Rectal smooth muscle tissue (tissue), 1 donor: ENCODE results near the gene SPINT1.
"Not testable (repeated sequence)": the region's sequence is repeated elsewhere in the genome, so short reads cannot be mapped to it uniquely, and the experiment has no call there.

ENCODE experiments used
- H3K27ac ChIP-seq: one replicate; pipeline ENCODE4 v1.7.0; 2013; ENCODE audit warnings: low read depth, low read length, inconsistent platforms
- H3K27me3 ChIP-seq: one replicate; pipeline ENCODE4 v1.7.0; 2013; ENCODE audit warnings: low read length; ENCODE audit not compliant: control insufficient read depth, insufficient read depth
- H3K36me3 ChIP-seq: one replicate; pipeline ENCODE4 v1.7.0; 2013; ENCODE audit warnings: low read length; ENCODE audit not compliant: control insufficient read depth, insufficient read depth
- H3K4me1 ChIP-seq: one replicate; pipeline ENCODE4 v1.7.0; 2013; ENCODE audit warnings: low read length; ENCODE audit not compliant: control insufficient read depth, insufficient read depth
- H3K4me3 ChIP-seq: one replicate; pipeline ENCODE4 v1.7.0; 2013; ENCODE audit warnings: low read length
- H3K9ac ChIP-seq: one replicate; pipeline ENCODE4 v1.7.0; 2013; ENCODE audit warnings: low read length

The SPINT1 gene

DNA sequence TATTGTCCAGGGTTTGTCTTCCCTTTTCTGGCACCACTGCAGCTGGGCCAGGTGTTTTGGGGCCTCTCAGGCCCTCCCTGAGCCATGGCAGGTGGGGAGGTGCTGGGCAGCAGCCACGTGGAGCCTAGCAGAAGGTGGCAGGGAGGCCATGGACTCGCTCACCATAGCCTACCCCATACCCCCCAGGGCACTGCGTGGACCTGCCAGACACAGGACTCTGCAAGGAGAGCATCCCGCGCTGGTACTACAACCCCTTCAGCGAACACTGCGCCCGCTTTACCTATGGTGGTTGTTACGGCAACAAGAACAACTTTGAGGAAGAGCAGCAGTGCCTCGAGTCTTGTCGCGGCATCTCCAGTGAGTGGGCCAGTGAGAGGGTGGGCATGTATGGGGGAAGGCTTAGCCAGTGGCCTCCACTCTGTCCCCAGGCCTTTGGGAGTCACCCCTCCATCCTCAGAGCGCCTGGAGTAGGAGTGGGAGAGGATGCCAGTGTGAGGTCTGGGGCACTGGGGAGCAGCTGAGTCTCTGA lies 11.9 kb downstream of the SPINT1 start:
- H3K27me3 ChIP-seq: no peaks in the 10 kb centered on the region
- no peak overlapping the region for H3K9ac ChIP-seq
- H3K27ac ChIP-seq: no peak overlapping the region
- no peaks in the 10 kb centered on the region for H3K4me1 ChIP-seq
- no peaks in the 10 kb centered on the region for H3K36me3 ChIP-seq
- no peak overlapping the region for H3K4me3 ChIP-seq

DNA sequence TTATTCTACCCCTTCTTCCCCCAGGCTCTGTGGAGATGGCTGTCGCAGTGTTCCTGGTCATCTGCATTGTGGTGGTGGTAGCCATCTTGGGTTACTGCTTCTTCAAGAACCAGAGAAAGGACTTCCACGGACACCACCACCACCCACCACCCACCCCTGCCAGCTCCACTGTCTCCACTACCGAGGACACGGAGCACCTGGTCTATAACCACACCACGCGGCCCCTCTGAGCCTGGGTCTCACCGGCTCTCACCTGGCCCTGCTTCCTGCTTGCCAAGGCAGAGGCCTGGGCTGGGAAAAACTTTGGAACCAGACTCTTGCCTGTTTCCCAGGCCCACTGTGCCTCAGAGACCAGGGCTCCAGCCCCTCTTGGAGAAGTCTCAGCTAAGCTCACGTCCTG lies 12.9 kb downstream of the SPINT1 start:
- H3K4me1 ChIP-seq: no peaks in the 10 kb centered on the region
- no peak overlapping the region for H3K9ac ChIP-seq
- H3K36me3 ChIP-seq: no peaks in the 10 kb centered on the region
- no peak overlapping the region for H3K4me3 ChIP-seq
- H3K27ac ChIP-seq: no peak overlapping the region
- H3K27me3 ChIP-seq: no peaks in the 10 kb centered on the region

DNA sequence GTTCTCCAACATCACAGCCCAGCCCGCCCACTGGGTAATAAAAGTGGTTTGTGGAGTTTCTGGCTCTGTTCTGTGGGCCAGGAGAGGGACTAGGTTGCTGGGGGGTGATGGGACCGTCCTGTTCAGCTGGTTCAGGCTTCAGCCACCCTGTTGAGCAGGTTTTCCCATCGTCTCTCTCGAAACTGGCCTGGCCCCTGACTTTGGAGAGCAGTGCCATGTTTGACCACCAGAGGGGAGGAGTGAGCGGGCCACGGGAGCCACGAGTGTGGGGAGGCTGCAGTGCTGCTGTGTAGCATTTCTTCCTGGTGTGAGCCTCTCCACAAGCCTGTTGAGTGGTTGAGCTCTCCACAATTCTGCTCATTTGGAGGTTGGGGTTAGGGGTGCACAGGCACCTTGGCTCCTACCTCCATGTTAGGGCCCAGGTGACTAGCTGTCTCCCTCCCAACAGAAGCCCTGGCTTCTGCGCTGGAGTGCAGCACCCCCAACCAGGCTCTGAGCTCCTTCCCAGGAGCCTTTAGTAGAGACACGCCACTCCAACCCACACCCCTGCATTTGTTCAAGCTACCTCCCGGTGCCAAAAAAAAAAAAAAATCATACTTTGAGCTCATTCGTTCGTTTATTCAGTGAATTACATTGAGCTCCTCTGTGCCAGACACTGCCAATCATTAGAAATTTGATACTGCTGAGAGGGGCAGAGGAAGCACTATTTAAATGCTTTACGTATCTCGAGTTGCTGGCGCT lies 13.9 kb downstream of the SPINT1 start:
- no peaks in the 10 kb centered on the region for H3K4me1 ChIP-seq
- H3K27me3 ChIP-seq: no peaks in the 10 kb centered on the region
- H3K27ac ChIP-seq: no peak overlapping the region
- no peaks in the 10 kb centered on the region for H3K36me3 ChIP-seq
- no peak overlapping the region for H3K4me3 ChIP-seq
- no peak overlapping the region for H3K9ac ChIP-seq

DNA sequence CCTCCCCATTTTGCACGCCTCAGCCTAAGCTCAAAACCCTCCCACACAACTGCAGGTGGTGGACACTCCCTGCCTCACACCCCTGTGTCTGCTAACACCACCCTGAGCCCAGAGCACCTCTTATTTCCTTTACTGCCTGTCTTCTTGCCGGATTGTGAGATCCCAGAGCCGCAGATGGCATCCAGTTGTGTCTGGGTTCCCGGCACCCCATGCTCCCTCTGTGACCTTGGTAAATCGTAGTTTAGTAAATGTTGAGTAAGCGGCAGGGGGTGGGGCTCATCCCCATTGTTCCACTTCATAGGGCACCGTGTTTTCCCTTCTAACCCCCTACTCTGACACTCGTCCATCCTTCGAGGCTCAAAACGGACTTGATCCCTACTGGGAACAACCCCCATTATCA lies 14.9 kb downstream of the SPINT1 start:
- Histone ChIP-seq H3K36me3 (no peaks in the 10 kb centered on the region), H3K27me3 (no peaks in the 10 kb centered on the region), H3K4me1 (no peaks in the 10 kb centered on the region), H3K9ac (no peak overlapping the region), H3K4me3 (no peak overlapping the region), H3K27ac (no peak overlapping the region)

DNA sequence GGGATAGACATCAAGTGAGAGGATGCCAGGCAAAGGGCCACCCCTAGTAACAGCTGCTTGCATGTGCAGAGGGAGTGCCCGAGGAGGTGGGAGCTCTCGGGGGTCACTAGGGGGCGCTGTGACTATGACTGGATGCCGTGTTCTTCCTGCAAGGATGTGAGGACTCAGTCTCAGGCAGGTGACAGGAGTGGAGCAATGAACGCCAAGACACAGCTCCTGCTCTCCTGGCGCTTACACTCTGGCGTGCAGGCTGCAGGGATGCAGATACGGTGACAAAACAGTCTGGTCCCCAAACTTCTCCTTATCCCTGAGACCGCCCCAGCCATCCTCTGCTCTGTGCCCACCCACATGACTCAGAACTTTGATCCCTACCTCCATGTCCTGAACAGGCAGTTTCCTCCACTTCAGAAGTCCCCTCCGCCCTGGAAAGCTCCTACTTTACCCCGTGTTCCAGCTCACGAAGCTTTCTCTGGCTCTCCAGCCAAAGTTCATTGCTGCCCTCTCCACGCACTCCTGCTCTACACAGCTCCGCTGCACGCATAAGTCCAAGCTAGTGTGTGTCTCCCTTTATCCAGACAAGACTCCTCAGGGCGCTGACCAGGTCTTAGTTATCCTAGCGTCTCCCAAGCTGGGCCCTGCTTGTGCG lies 15.5 kb downstream of the SPINT1 start:
- Histone ChIP-seq H3K27ac (no peak overlapping the region), H3K27me3 (no peaks in the 10 kb centered on the region), H3K4me1 (no peaks in the 10 kb centered on the region), H3K9ac (no peak overlapping the region), H3K4me3 (no peak overlapping the region), H3K36me3 (no peaks in the 10 kb centered on the region)

DNA sequence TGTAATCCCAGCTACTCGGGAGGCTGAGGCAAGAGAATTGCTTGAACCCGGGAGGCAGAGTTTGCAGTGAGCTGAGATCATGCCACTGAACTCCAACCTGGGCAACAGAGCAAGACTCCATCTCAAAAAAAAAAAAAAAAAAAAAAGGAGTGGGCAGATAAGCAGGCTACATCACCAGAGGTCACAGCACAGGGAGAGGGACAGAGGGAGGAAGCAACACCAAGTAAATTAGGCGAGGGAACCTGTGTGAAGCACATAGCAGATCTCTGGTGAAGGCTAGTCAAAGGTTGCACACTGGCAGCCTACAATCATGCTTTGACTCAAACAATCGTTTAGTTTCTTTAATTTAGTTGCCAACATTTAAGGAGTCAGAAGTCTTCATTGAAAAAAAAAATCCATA lies 17.3 kb downstream of the SPINT1 start:
- H3K9ac ChIP-seq, H3K4me3 ChIP-seq, H3K27me3 ChIP-seq, H3K4me1 ChIP-seq, H3K36me3 ChIP-seq, H3K27ac ChIP-seq: not testable (repeated sequence)

DNA sequence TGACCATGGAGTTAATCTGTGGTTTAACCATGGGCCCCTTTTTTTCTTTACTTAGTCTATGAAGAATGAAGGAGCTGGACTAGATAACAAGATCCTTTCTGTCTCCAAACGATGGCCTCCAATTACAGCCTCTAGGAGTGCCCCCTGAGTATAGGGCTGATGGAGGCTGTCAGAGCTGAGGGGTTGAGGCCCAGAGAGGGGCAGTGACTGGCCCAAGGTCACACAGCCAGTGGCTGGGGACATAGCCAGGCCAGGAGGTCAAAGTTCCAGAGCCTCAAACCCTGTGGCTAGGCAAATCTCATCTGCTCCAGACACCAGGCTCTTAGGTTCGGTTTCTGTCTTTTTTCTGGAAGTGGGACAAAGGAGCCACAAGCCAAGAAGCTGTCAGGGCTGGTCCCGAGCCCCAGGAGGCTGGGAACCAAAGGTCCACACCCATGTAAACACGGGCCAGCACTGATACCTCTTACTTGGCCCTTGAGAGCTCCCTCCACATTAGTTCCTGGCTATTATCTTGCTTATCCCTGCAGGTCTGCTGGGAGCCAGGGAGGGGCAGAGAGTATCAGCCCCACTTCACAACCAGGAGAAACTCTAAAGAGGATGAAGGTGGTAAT lies 19.9 kb downstream of the SPINT1 start:
- Histone ChIP-seq H3K27ac (no peak overlapping the region), H3K36me3 (no peaks in the 10 kb centered on the region), H3K27me3 (no peaks in the 10 kb centered on the region), H3K4me3 (no peak overlapping the region), H3K4me1 (no peaks in the 10 kb centered on the region), H3K9ac (no peak overlapping the region)

DNA sequence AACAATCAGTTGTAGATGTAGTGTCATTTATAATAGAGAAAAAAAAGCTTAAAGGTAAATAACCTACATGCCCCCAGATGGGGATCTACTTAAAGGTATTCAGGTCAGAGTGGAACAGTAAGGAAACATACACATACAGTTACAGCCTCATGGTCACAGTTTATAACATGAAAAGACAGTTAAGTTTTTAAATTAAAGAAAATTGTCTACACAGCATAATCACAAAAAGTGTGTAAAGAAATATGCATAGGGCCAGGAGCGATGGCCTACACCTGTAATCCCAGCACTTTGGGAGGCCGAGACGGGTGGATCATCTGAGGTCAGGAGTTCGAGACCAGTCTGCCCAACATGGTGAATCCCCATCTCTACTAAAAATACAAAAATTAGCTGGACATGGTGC lies 23.4 kb downstream of the SPINT1 start:
- no peak overlapping the region for H3K9ac ChIP-seq
- H3K36me3 ChIP-seq: no peaks in the 10 kb centered on the region
- H3K4me3 ChIP-seq: no peak overlapping the region
- no peaks in the 10 kb centered on the region for H3K4me1 ChIP-seq
- H3K27me3 ChIP-seq: no peaks in the 10 kb centered on the region
- H3K27ac ChIP-seq: no peak overlapping the region

DNA sequence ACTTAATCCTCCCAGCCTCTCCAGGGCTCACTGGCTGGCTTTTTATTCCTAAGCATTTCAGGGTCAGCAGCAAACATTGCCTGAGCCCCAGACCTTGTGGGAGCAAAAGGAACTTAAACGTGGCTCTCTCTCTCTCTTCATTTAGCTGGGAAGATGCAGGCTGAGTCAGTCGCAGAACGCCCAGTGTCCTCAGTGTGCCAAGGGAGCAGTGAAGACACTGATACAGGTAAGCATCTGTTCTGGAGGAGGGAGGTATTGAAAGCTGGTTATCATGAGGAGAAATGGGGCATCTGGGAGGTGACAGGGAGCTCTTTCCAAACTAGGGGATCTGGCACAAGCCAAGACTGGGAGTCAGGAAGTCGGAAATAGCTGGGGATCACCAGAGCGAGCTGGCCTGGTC lies 25.8 kb downstream of the SPINT1 start:
- Histone ChIP-seq H3K9ac (no peak overlapping the region), H3K27me3 (no peaks in the 10 kb centered on the region), H3K4me3 (no peak overlapping the region), H3K4me1 (no peaks in the 10 kb centered on the region), H3K27ac (no peak overlapping the region), H3K36me3 (no peaks in the 10 kb centered on the region)

DNA sequence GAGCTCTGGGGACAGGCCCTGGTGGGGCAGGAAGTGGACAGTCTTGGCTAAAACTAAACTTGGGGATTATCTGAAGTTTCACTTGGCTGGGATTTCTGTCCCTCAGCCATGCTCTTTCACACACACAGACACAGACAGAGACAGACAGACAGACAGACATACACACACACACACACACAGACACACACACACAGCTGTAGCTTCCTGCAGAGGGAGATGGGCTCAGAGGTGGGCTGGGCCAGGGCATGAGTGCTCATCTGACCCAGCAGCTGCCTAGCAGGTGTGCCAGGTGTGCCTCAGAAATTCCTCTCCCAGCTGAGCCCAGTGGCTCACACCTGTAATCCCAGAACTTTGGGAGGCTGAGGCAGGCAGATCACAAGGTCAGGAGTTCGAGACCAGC lies 26.9 kb downstream of the SPINT1 start:
- no peaks in the 10 kb centered on the region for H3K27me3 ChIP-seq
- no peak overlapping the region for H3K4me3 ChIP-seq
- H3K9ac ChIP-seq: no peak overlapping the region
- H3K36me3 ChIP-seq: no peaks in the 10 kb centered on the region
- no peaks in the 10 kb centered on the region for H3K4me1 ChIP-seq
- H3K27ac ChIP-seq: no peak overlapping the region

DNA sequence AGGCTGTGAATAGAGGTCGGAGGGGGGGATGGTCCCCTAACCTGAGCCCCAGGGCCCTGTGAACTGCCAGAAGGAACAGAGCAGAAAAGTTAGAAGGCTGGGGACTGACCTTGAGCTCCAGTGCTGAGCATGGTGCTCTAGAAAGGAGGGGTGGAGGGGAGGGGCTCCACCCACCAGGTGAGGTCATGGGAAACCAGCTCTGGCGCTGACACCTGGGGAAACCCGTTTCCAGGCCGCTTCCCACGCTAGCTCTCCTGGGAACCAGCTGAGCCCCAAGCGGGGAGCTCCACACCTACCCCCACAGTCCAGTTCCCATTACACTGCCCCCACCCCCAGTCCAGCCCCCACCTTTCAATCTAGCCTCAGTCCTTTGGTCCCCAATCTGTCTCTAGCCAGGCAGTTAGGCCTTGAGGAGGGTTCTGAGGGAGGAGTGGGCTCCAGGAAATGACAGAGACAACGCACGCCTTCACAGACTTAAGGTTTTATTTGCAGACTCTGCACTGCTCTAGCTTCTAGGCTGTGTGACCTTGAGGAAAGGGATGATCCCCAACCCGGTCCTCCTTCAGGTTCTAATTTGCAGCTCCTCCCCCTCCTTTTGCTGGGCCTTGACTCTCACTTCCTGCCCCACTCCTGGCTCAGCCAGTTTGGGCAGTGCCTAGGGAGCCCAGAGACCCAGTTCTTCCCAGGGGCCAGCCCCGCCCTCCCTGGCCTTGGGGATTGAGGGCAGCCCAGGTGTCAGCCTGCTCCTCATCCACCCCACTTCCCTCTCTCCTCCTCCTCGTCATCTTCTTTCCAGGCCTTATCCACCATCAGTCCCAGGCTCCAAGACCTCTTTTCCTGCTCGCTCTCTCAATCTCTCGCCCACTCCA lies 28.1 kb downstream of the SPINT1 start:
- Histone ChIP-seq H3K27me3 (no peaks in the 10 kb centered on the region), H3K4me1 (no peaks in the 10 kb centered on the region)

More for the DNA sequence above, 28.1 kb downstream of the SPINT1 start:
- no peak overlapping the region for H3K27ac ChIP-seq
- no peak overlapping the region for H3K4me3 ChIP-seq
- no peak overlapping the region for H3K9ac ChIP-seq
- H3K36me3 ChIP-seq: no peaks in the 10 kb centered on the region
